ENCODE measurements around the gene ZNF891. TPM values are rescaled to one million over a fixed set of nuclear protein-coding genes. Genes with fewer than 3 reads are reported as not detected.

The ZNF891 gene
- total RNA-seq, 1 donor from 2014 or later, result 6.2 TPM

DNA sequence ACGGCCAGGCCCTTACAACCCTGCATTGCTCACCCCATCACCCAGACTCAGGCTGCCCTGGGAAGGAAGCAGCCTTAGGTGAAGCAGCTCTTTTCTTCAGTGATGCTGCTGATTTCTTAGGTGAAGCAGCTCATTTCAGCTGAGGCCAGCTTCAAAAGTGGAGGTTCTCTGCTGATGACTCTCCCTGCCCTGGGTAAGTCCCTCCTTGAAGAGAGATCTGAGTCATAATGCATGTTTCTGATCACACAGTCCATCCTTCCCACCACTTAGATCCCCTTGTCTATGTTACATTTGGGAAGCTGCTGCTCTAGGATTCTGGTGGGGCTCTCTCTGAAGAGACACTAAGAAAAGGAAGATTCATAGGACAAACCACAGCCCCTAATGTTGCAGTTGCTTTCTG is 66.5 kb downstream of the ZNF891 start:
- Mint-ChIP-seq H3K27ac (no peak overlapping the region), H3K4me3 (no peak overlapping the region), H3K9me3 (peaks cover 66% of the 10 kb centered on the region), H3K4me1 (no peaks in the 10 kb centered on the region), H3K36me3 (peaks cover 65% of the 10 kb centered on the region), H3K27me3 (ENCODE audit: low read depth) (no peaks in the 10 kb centered on the region)
- DNase-seq (ENCODE audit: low spot score in 2 of 2, unreplicated experiment in 2 of 2), result no peak
- TF ChIP-seq, protein P1, sequence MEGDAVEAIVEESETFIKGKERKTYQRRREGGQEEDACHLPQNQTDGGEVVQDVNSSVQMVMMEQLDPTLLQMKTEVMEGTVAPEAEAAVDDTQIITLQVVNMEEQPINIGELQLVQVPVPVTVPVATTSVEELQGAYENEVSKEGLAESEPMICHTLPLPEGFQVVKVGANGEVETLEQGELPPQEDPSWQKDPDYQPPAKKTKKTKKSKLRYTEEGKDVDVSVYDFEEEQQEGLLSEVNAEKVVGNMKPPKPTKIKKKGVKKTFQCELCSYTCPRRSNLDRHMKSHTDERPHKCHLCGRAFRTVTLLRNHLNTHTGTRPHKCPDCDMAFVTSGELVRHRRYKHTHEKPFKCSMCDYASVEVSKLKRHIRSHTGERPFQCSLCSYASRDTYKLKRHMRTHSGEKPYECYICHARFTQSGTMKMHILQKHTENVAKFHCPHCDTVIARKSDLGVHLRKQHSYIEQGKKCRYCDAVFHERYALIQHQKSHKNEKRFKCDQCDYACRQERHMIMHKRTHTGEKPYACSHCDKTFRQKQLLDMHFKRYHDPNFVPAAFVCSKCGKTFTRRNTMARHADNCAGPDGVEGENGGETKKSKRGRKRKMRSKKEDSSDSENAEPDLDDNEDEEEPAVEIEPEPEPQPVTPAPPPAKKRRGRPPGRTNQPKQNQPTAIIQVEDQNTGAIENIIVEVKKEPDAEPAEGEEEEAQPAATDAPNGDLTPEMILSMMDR (IDR thresholded peaks at IDR 0.05; ENCODE audit: unreplicated experiment), result no peak

- no peaks in the 10 kb centered on the region for H3K4me1 Mint-ChIP-seq
- H3K36me3 Mint-ChIP-seq, result peaks cover 81% of the 10 kb centered on the region
- no peak overlapping the region for H3K27ac Mint-ChIP-seq
- no peaks in the 10 kb centered on the region for H3K27me3 Mint-ChIP-seq (ENCODE audit: low read depth)
- DNase-seq (ENCODE audit: low spot score in 2 of 2, unreplicated experiment in 2 of 2), result no peak
- TF ChIP-seq, protein P1 (IDR thresholded peaks at IDR 0.05; ENCODE audit: unreplicated experiment), result no peak
- H3K4me3 Mint-ChIP-seq, result no peak overlapping the region
- peaks cover 71% of the 10 kb centered on the region for H3K9me3 Mint-ChIP-seq
Observed at GRCh38 chr12:133061954-133062353, 68.1 kb downstream of the ZNF891 start.

GRCh38 chr12:133058203-133059113 is 71.6 kb downstream of the ZNF891 start:
- H3K27ac Mint-ChIP-seq, result peak overlapping the region; percentile 47
- H3K36me3 Mint-ChIP-seq, result peaks cover 82% of the 10 kb centered on the region
- peaks cover 63% of the 10 kb centered on the region for H3K9me3 Mint-ChIP-seq
- H3K4me1 Mint-ChIP-seq, result no peaks in the 10 kb centered on the region
- no peak overlapping the region for H3K4me3 Mint-ChIP-seq
- TF ChIP-seq, protein P1 (IDR thresholded peaks at IDR 0.05; ENCODE audit: unreplicated experiment), result no peak
- DNase-seq (ENCODE audit: low spot score in 2 of 2, unreplicated experiment in 2 of 2), result no peak
- H3K27me3 Mint-ChIP-seq (ENCODE audit: low read depth), result no peaks in the 10 kb centered on the region

- H3K36me3 Mint-ChIP-seq, result peaks cover 81% of the 10 kb centered on the region
- H3K27ac Mint-ChIP-seq, result peak overlapping the region; percentile 60
- H3K4me1 Mint-ChIP-seq, result no peaks in the 10 kb centered on the region
- H3K27me3 Mint-ChIP-seq (ENCODE audit: low read depth), result no peaks in the 10 kb centered on the region
- no peak overlapping the region for H3K4me3 Mint-ChIP-seq
- no peak for DNase-seq (ENCODE audit: low spot score in 2 of 2, unreplicated experiment in 2 of 2)
- TF ChIP-seq, protein P1 (IDR thresholded peaks at IDR 0.05; ENCODE audit: unreplicated experiment), result no peak
- peaks cover 63% of the 10 kb centered on the region for H3K9me3 Mint-ChIP-seq
Observed at GRCh38 chr12:133057446-133057845, 72.6 kb downstream of the ZNF891 start.

Other genes with a start within 250 kb of the ZNF891 start
- gene CHFR, start 242.7 kb downstream of the ZNF891 start, total RNA-seq, result 41.3 to 52.9 TPM (median 47.7 TPM) in 3 replicates
- 31.3 to 33.5 TPM (median 31.3 TPM) in 3 replicates for gene ZNF605, start 174.0 kb downstream of the ZNF891 start, total RNA-seq
- gene ZNF26, start 143.9 kb downstream of the ZNF891 start, total RNA-seq, result 21.0 to 23.9 TPM (median 21.7 TPM) in 3 replicates
- gene ZNF84, start 92.8 kb downstream of the ZNF891 start, total RNA-seq, result 95.9 to 101 TPM (median 96.1 TPM) in 3 replicates
- gene ZNF140, start 49.4 kb downstream of the ZNF891 start, total RNA-seq, result 26.5 to 29.2 TPM (median 29.1 TPM) in 3 replicates
- 26.0 to 30.6 TPM (median 27.6 TPM) in 3 replicates for gene ZNF10, start 353 bp upstream of the ZNF891 start, total RNA-seq
- 30.3 to 34.9 TPM (median 33.7 TPM) in 3 replicates for gene ZNF268, start 51.2 kb upstream of the ZNF891 start, total RNA-seq
- gene ANHX, start 105.6 kb upstream of the ZNF891 start, total RNA-seq, result not detected in 3 replicates